ENCODE measurements around the gene CAPN15. TPM values are rescaled to one million over a fixed set of nuclear protein-coding genes. Genes with fewer than 3 reads are reported as not detected.
A peak's percentile ranks its signal among the peaks of the same experiment; 100 is the strongest.

Gene CAPN15
- polyA plus RNA-seq, 3 donors: 3.4 to 42.6 (median 3.9) TPM

GRCh38 chr16:525123-525519, 2.4 kb upstream of the CAPN15 start:
- Histone ChIP-seq H3K9ac (ENCODE audit: insufficient read depth, low read length, poor library complexity, severe bottlenecking) (no peak overlapping the region), H3K4me1 (ENCODE audit: control insufficient read depth in 1 of 2, insufficient read depth in 2 of 2, low read length in 2 of 2) (peaks cover 29 to 40% of the 10 kb centered on the region in 2 donors), H3K4me3 (replicated peaks in 1 of 3; ENCODE audit: low read depth in 2 of 3, low read length in 3 of 3) (no peak overlapping the region), H3K9me3 (replicated peaks in 1 of 2; ENCODE audit: control insufficient read depth in 1 of 2, insufficient read depth in 1 of 2, low read length in 2 of 2) (no peaks in the 10 kb centered on the region), H3K36me3 (replicated peaks in 1 of 2; ENCODE audit: control insufficient read depth in 1 of 2, insufficient read depth in 2 of 2, low read length in 2 of 2) (peaks cover 0 to under 1% of the 10 kb centered on the region in 2 donors), H2AFZ (ENCODE audit: insufficient read depth, low read depth, low read length, poor library complexity, severe bottlenecking) (no peak overlapping the region), H3K79me2 (ENCODE audit: insufficient read depth, low read length) (peaks cover 29% of the 10 kb centered on the region), H3K4me2 (replicated peaks; ENCODE audit: extremely low read depth, low read length, poor library complexity, severe bottlenecking) (no peak overlapping the region), H3K27me3 (ENCODE audit: control insufficient read depth in 2 of 2, insufficient read depth in 2 of 2, low read length in 2 of 2) (no peaks in the 10 kb centered on the region), H4K20me1 (ENCODE audit: insufficient read depth, low read length) (peaks cover 26% of the 10 kb centered on the region), H3K27ac (ENCODE audit: low read depth in 1 of 2, low read length in 2 of 2) (no peak overlapping the region)
- Mint-ChIP-seq H3K4me3 (no peak overlapping the region), H3K4me1 (peaks cover 35% of the 10 kb centered on the region), H3K27ac (peak overlapping the region in 1 of 7 donors; percentile 72), H3K36me3 (peaks cover 2 to 7% of the 10 kb centered on the region in 2 donors), H3K27me3 (ENCODE audit: low read depth in 3 of 3) (peaks cover 0 to 2% (median 1%) of the 10 kb centered on the region in 3 donors), H3K9me3 (no peaks in the 10 kb centered on the region)
- intact Hi-C loops (cut with micrococcal nuclease): loop anchor here (5.0 kb wide), 3 partner anchors 112 to 128 kb away; partner anchors contain the start of genes METTL26 (in 2 of the 2), DECR2 (in 1 of the 2) and NME4 (in 1 of the 2)
- no peak for DNase-seq
- WGBS (ENCODE audit: insufficient coverage): 90% methylated on average over 6 of the region's 8 CpGs
- no peak for TF ChIP-seq CTCF (IDR thresholded peaks at IDR 0.05)

- Mint-ChIP-seq H3K9me3 (no peaks in the 10 kb centered on the region), H3K36me3 (peaks cover 2 to 11% of the 10 kb centered on the region in 2 donors), H3K27me3 (ENCODE audit: low read depth in 3 of 3) (peaks cover 0 to 2% (median 1%) of the 10 kb centered on the region in 3 donors), H3K4me1 (peaks cover 39% of the 10 kb centered on the region), H3K27ac (peak overlapping the region in 2 of 7 donors; percentile 33 to 72), H3K4me3 (no peak overlapping the region)
- peak overlapping the region; percentile 82 for H3K4me2 ChIP-seq (replicated peaks; ENCODE audit: extremely low read depth, low read length, poor library complexity, severe bottlenecking)
- no peak overlapping the region for H3K27ac ChIP-seq (ENCODE audit: low read depth in 1 of 2, low read length in 2 of 2)
- H3K4me3 ChIP-seq (replicated peaks in 1 of 3; ENCODE audit: low read depth in 2 of 3, low read length in 3 of 3): no peak overlapping the region
- H3K4me1 ChIP-seq (ENCODE audit: control insufficient read depth in 1 of 2, insufficient read depth in 2 of 2, low read length in 2 of 2): peaks cover 29 to 43% of the 10 kb centered on the region in 2 donors
- TF ChIP-seq CTCF (IDR thresholded peaks at IDR 0.05): no peak
- DNase-seq: peak; percentile 7 to 53 (median 12)
- H3K36me3 ChIP-seq (replicated peaks in 1 of 2; ENCODE audit: control insufficient read depth in 1 of 2, insufficient read depth in 2 of 2, low read length in 2 of 2): peaks cover 0 to 4% of the 10 kb centered on the region in 2 donors
- 79% methylated on average over 13 of the region's 13 CpGs for WGBS (ENCODE audit: insufficient coverage)
- no peaks in the 10 kb centered on the region for H3K27me3 ChIP-seq (ENCODE audit: control insufficient read depth in 2 of 2, insufficient read depth in 2 of 2, low read length in 2 of 2)
- no peak overlapping the region for H2AFZ ChIP-seq (ENCODE audit: insufficient read depth, low read depth, low read length, poor library complexity, severe bottlenecking)
- intact Hi-C loops (cut with micrococcal nuclease): loop anchor here (2.0 to 5.0 kb wide), 4 partner anchors 63 to 128 kb away; partner anchors contain the start of genes METTL26 (in 2 of the 2), DECR2 (in 1 of the 2) and NME4 (in 1 of the 2)
- H3K9me3 ChIP-seq (replicated peaks in 1 of 2; ENCODE audit: control insufficient read depth in 1 of 2, insufficient read depth in 1 of 2, low read length in 2 of 2): no peaks in the 10 kb centered on the region
- H4K20me1 ChIP-seq (ENCODE audit: insufficient read depth, low read length): peaks cover 32% of the 10 kb centered on the region
- H3K9ac ChIP-seq (ENCODE audit: insufficient read depth, low read length, poor library complexity, severe bottlenecking): peak overlapping the region; percentile 85
- peaks cover 34% of the 10 kb centered on the region for H3K79me2 ChIP-seq (ENCODE audit: insufficient read depth, low read length)
Measured at GRCh38 chr16:525520-526180, 1.9 kb upstream of the CAPN15 start.

All from CD14-positive monocyte (primary cell).